Astrocyte (in vitro differentiated cells and primary cell): ENCODE results near the gene CAVIN1. TPM values are rescaled to one million over a fixed set of nuclear protein-coding genes. Genes with fewer than 3 reads are reported as not detected.
A peak's percentile ranks its signal among the peaks of the same experiment; 100 is the strongest.

Experiments
- DNase-seq: peaks from one replicate; pipeline ENCODE4 v3.0.0-alpha.2; 2010; ENCODE audit warnings: low read depth
- FAIRE-seq: peaks from 2 replicates; lab custom pipeline; 2011; peaks lifted over from hg19 to GRCh38; lab: Jason Lieb, UNC
- H2AFZ ChIP-seq: 2 replicates; pipeline ENCODE4 v1.6.0; 2012; ENCODE audit warnings: low read depth, low read length, inconsistent platforms
- H3K27ac ChIP-seq: 2 replicates; pipeline ENCODE4 v1.5.1; 2011; ENCODE audit warnings: low read depth, low read length, inconsistent platforms
- H3K27me3 ChIP-seq: 2 replicates; pipeline ENCODE4 v1.6.0; 2011; ENCODE audit warnings: low read length, inconsistent platforms; ENCODE audit not compliant: insufficient read depth
- H3K36me3 ChIP-seq: 2 replicates; pipeline ENCODE4 v1.5.1; 2011; ENCODE audit warnings: low read length, inconsistent platforms; ENCODE audit not compliant: insufficient read depth
- H3K4me1 ChIP-seq: 2 replicates; pipeline ENCODE4 v1.5.1; 2011; ENCODE audit warnings: low read length, inconsistent platforms; ENCODE audit not compliant: insufficient read depth
- H3K4me2 ChIP-seq: 2 replicates; pipeline ENCODE4 v1.6.0; 2012; ENCODE audit warnings: low read length, inconsistent platforms
- H3K4me3 ChIP-seq: 2 replicates; pipeline ENCODE4 v1.5.1; 2011; ENCODE audit warnings: low read depth, mild to moderate bottlenecking, low read length, inconsistent platforms; ENCODE audit not compliant: insufficient read depth
- H3K79me2 ChIP-seq: 2 replicates; pipeline ENCODE4 v1.6.0; 2012; ENCODE audit warnings: mild to moderate bottlenecking, low read length, inconsistent platforms; ENCODE audit not compliant: insufficient read depth
- H3K9ac ChIP-seq: 2 replicates; pipeline ENCODE4 v1.6.0; 2012; ENCODE audit warnings: mild to moderate bottlenecking, low read length, inconsistent platforms
- H3K9me3 ChIP-seq: 2 replicates; pipeline ENCODE4 v1.5.1; 2012; ENCODE audit warnings: low read depth, mild to moderate bottlenecking, low read length, inconsistent platforms; ENCODE audit not compliant: insufficient read depth
- H4K20me1 ChIP-seq: 2 replicates; pipeline ENCODE4 v1.6.0; 2012; ENCODE audit warnings: low read length, inconsistent platforms; ENCODE audit not compliant: insufficient read depth
- H3K27ac Mint-ChIP-seq: one replicate; pipeline ENCODE4 v1.8.0; 2021; ENCODE audit warnings: mild to moderate bottlenecking, mixed read lengths; ENCODE audit not compliant: unreplicated experiment
- H3K27me3 Mint-ChIP-seq: one replicate; pipeline ENCODE4 v1.8.0; 2021; ENCODE audit warnings: low read depth, mixed read lengths; ENCODE audit not compliant: unreplicated experiment
- H3K36me3 Mint-ChIP-seq: one replicate; pipeline ENCODE4 v1.8.0; 2021; ENCODE audit warnings: low read depth, mixed read lengths; ENCODE audit not compliant: unreplicated experiment
- H3K4me1 Mint-ChIP-seq: one replicate; pipeline ENCODE4 v1.8.0; 2021; ENCODE audit warnings: low read depth, mixed read lengths; ENCODE audit not compliant: unreplicated experiment
- H3K4me3 Mint-ChIP-seq: one replicate; pipeline ENCODE4 v1.8.0; 2021; ENCODE audit warnings: mild to moderate bottlenecking, moderate library complexity, mixed read lengths; ENCODE audit not compliant: unreplicated experiment
- H3K9me3 Mint-ChIP-seq: one replicate; pipeline ENCODE4 v1.8.0; 2021; ENCODE audit warnings: mild to moderate bottlenecking, mixed read lengths; ENCODE audit not compliant: unreplicated experiment
- CTCF ChIP-seq: IDR thresholded peaks from 2 replicates; pipeline ENCODE4 v1.5.1; 2011; ENCODE audit warnings: low read depth, mild to moderate bottlenecking, inconsistent platforms, low read length, moderate library complexity; ENCODE audit not compliant: insufficient read depth
- EZH2 ChIP-seq: IDR thresholded peaks from 2 replicates; pipeline ENCODE4 v1.6.1; 2012; ENCODE audit warnings: mild to moderate bottlenecking, low read length, inconsistent platforms; ENCODE audit not compliant: insufficient read depth
- total RNA-seq: library from RNA; stranded (reverse); gene quantifications from 2 replicates; pipeline ENCODE4 v1.2.1, GENCODE V29; 2021

Gene CAVIN1
- total RNA-seq, 1 donor from 2014 or later = 602 TPM

DNA sequence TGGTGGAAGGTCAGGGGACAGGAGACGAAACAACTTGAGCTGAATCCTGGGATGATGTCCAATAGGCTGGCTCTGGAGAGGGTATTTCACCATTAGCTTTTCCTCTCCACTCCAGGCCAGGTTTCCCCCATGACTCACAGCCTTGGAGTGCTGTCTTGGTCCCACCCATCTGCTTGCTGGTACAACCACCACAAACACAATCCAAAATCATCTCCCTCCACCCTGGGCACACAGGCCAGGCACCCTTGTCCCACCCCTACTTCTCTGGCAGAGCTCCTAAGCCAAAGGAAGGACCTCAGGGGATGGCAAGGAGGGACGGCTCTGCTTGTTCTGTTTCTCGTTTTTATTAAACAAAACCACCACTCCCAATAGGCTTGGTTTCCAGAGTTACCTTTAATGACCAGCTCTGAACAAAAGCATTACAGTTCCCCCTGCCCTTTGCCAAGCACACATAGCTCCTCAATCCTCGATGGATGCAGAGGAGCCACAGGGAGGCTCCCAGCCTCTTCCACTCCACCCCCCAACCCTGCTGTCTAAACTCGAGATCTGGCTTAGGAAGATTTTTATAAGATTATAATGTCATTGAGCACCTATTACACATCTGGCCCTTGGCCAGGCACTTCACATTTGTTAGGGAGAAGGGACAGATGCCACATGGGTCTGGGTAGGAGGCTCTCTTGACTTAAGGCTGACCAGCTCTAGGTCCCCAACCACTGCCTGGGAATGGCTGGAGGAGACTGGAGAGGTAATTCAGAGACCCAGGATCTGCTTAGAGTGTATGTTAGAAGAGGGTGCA, 13.3 kb downstream of the CAVIN1 start:
- H3K27ac ChIP-seq = peak overlapping the region; percentile 47
- H3K79me2 ChIP-seq = peaks cover 98% of the 10 kb centered on the region
- no peak overlapping the region for H3K4me3 ChIP-seq
- peaks cover 14% of the 10 kb centered on the region for H3K36me3 ChIP-seq
- DNase-seq = peak; percentile 83
- peak overlapping the region; percentile 53 for H3K4me2 ChIP-seq
- peaks cover 47% of the 10 kb centered on the region for H3K4me1 Mint-ChIP-seq
- no peaks in the 10 kb centered on the region for H3K27me3 Mint-ChIP-seq
- FAIRE-seq = no peak
- no peaks in the 10 kb centered on the region for H3K9me3 ChIP-seq
- no peaks in the 10 kb centered on the region for H3K27me3 ChIP-seq
- no peaks in the 10 kb centered on the region for H3K9me3 Mint-ChIP-seq
- H2AFZ ChIP-seq = no peak overlapping the region
- peaks cover 13% of the 10 kb centered on the region for H3K36me3 Mint-ChIP-seq
- TF ChIP-seq CTCF (no peak), EZH2 (no peak)
- peak overlapping the region; percentile 43 for H3K4me3 Mint-ChIP-seq
- peaks cover 55% of the 10 kb centered on the region for H3K4me1 ChIP-seq
- H3K9ac ChIP-seq = peak overlapping the region; percentile 12
- H4K20me1 ChIP-seq = peaks cover 96% of the 10 kb centered on the region
- peak overlapping the region; percentile 87 for H3K27ac Mint-ChIP-seq

DNA sequence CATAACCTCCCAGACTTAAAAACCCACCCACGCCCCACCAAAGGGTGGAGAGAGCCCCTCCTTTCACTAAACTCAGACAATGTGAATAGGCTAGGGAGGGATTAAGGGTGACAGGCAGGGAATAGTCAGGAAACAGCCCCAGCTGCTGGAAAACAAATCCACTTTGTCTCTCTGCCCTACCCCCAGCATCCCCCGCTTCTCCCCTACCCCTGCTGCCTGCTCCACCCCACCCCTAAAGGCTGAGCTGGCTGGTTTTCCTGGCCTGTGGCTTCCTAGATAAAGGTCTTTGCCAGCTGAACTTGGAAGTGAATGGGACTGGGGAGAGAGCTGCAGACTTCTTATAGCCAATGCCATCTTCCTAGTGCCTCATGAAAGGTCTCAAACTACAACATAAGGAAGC, 15.0 kb downstream of the CAVIN1 start:
- Histone ChIP-seq H3K79me2 (peaks cover 98% of the 10 kb centered on the region), H3K27me3 (no peaks in the 10 kb centered on the region), H2AFZ (no peak overlapping the region), H3K27ac (no peak overlapping the region), H3K4me3 (no peak overlapping the region), H3K9me3 (no peaks in the 10 kb centered on the region), H3K36me3 (peaks cover 24% of the 10 kb centered on the region), H3K4me1 (peaks cover 47% of the 10 kb centered on the region), H3K4me2 (peak overlapping the region; percentile 34), H3K9ac (no peak overlapping the region), H4K20me1 (peaks cover 96% of the 10 kb centered on the region)
- Mint-ChIP-seq H3K4me3 (no peak overlapping the region), H3K27me3 (no peaks in the 10 kb centered on the region), H3K9me3 (no peaks in the 10 kb centered on the region), H3K4me1 (peaks cover 43% of the 10 kb centered on the region), H3K27ac (peak overlapping the region; percentile 84), H3K36me3 (peaks cover 18% of the 10 kb centered on the region)
- TF ChIP-seq CTCF = no peak
- TF ChIP-seq EZH2 = no peak
- FAIRE-seq = no peak
- no peak for DNase-seq

DNA sequence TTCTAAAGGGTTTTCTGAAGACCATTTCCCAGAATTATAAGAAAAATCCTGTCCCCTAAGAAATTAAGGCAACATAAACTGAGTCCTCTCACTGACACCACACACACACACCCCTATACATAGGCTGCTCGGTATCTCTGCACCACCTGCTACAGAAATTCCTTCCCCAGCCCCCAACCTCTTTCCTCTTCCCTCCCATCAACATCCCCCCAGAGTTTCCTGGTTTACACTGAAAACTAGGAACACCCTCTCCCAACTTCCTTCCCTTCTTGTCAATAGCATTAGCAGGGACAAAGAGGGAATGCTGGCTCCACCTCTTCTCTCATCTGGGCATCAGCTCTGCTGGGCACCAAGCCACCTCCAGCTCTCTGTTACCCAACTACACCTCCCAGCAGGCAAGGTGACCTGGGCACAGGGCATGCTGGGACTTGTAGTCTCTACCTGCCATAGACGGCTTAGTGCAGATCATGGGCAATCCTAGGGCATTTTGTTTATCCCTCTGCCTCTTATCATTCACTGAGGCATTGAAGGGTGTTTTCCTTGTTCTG, 15.7 kb downstream of the CAVIN1 start:
- H3K9ac ChIP-seq = peak overlapping the region; percentile 7
- H2AFZ ChIP-seq = no peak overlapping the region
- peaks cover 98% of the 10 kb centered on the region for H3K79me2 ChIP-seq
- Mint-ChIP-seq H3K27me3 (no peaks in the 10 kb centered on the region), H3K4me1 (peaks cover 44% of the 10 kb centered on the region), H3K27ac (peak overlapping the region; percentile 78), H3K36me3 (peaks cover 18% of the 10 kb centered on the region), H3K4me3 (peak overlapping the region; percentile 65), H3K9me3 (no peaks in the 10 kb centered on the region)
- peak overlapping the region; percentile 61 for H3K4me2 ChIP-seq
- no peak for TF ChIP-seq CTCF
- no peak for TF ChIP-seq EZH2
- H4K20me1 ChIP-seq = peaks cover 98% of the 10 kb centered on the region
- DNase-seq (no peak), FAIRE-seq (no peak)
- peaks cover 51% of the 10 kb centered on the region for H3K4me1 ChIP-seq
- no peak overlapping the region for H3K27ac ChIP-seq
- no peaks in the 10 kb centered on the region for H3K9me3 ChIP-seq
- H3K36me3 ChIP-seq = peaks cover 29% of the 10 kb centered on the region
- no peaks in the 10 kb centered on the region for H3K27me3 ChIP-seq
- H3K4me3 ChIP-seq = no peak overlapping the region
